ENCODE data around the gene HERC3. TPM values are rescaled to one million over a fixed set of nuclear protein-coding genes. Genes with fewer than 3 reads are reported as not detected.

The HERC3 gene
- total and polyA plus RNA-seq, 10 of the 15 experiments (the other 5 are each of a cell fraction or from before 2014, with no cell fraction given): 0.52 to 18.2 (median 2.8) TPM

DNA sequence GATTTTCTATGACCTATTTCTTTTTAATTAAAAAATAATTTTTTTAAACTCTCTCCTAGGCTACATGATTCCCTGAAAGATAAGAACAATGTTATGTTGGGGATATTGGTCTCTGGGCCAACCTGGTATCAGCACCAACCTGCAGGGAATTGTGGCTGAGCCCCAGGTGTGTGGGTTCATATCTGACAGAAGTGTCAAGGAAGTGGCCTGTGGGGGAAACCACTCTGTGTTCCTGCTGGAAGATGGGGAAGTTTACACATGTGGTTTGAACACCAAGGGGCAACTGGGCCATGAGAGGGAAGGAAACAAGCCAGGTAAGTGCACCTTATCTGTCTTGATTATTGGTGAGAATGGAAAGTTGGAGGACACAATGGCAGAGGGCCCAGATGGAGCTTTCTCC is 13.5 kb downstream of the HERC3 start:
- ChIA-PET POLR2A (no interaction called here), SMC1A (ENCODE audit: uncharacterized antibody, unreplicated experiment) (no interaction called here), CTCF (no interaction called here), RAD21 (ENCODE audit: unreplicated experiment) (no interaction called here)
- no peak overlapping the region for H3K27ac ChIP-seq (ENCODE audit: control insufficient read depth, insufficient read depth)
- intact Hi-C loops (cut with micrococcal nuclease; ENCODE audit: unreplicated experiment): no loop called here
- H2AFZ ChIP-seq (ENCODE audit: control insufficient read depth, low read depth, low read length): no peak overlapping the region
- peaks cover 0 to 2% of the 10 kb centered on the region in 2 experiments; a peak in 2 of 4 replicates for H3K36me3 ChIP-seq (ENCODE audit: control insufficient read depth in 2 of 2, insufficient read depth in 2 of 2, low read length in 1 of 2)
- BruUV-seq (replicated peaks): no TSS peak
- peaks cover 7% of the 10 kb centered on the region; the same call in 1 of the 2 replicates for H3K4me1 ChIP-seq (ENCODE audit: control insufficient read depth, insufficient read depth, low read length)
- H4K20me1 ChIP-seq (ENCODE audit: control insufficient read depth, insufficient read depth): no peaks in the 10 kb centered on the region
- DNase-seq (ENCODE audit: low read depth, low spot score): no peak
- FAIRE-seq: no peak
- in situ Hi-C loops (cut with MboI): no loop called here
- TF ChIP-seq RUNX3 (IDR thresholded peaks at IDR 0.05; ENCODE audit: low read length) (peak; percentile 19; the same call in 1 of the 2 replicates), PAX8 (IDR thresholded peaks at IDR 0.05) (no peak)
- no peak for ATAC-seq
- no peak overlapping the region; the same call in 1 of the 2 replicates for H3K4me2 ChIP-seq (ENCODE audit: control insufficient read depth, insufficient read depth)
- H3K9me3 ChIP-seq (replicated peaks; ENCODE audit: control insufficient read depth, insufficient read depth, low read length): peaks cover 2% of the 10 kb centered on the region; the same call in 1 of the 3 replicates
- H3K27me3 ChIP-seq (replicated peaks in 1 of 2; ENCODE audit: control insufficient read depth in 2 of 2, insufficient read depth in 2 of 2, low read length in 1 of 2): no peaks in the 10 kb centered on the region
- H3K9ac ChIP-seq (ENCODE audit: control insufficient read depth, insufficient read depth, low read length): no peak overlapping the region
- no peaks in the 10 kb centered on the region for H3K79me2 ChIP-seq (ENCODE audit: control insufficient read depth, insufficient read depth, low read length)
- H3K4me3 ChIP-seq: no peak overlapping the region

DNA sequence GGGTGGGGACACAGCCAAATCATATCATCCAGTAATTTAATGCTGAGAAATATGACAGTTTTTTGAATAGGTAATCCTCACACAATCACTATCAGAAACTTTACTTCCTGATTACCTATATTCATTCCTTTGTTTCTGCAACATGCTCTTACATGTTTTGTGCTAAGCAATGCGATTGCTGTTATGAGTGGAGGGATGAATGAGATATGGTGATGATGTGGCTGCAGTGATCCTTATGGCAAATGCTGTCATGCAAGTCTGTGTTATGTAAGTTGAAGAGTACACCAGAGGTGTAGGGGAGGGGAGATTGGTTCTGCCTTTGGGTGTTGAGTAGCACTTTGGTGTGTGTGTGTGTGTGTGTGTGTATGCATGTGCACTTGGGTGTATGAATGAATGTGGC is 14.6 kb downstream of the HERC3 start:
- Histone ChIP-seq H3K9me3 (replicated peaks; ENCODE audit: control insufficient read depth, insufficient read depth, low read length) (peaks cover 2% of the 10 kb centered on the region; the same call in 1 of the 3 replicates), H3K36me3 (ENCODE audit: control insufficient read depth in 2 of 2, insufficient read depth in 2 of 2, low read length in 1 of 2) (peaks cover 0 to 2% of the 10 kb centered on the region in 2 experiments; a peak in 2 of 4 replicates), H3K27ac (ENCODE audit: control insufficient read depth, insufficient read depth) (no peak overlapping the region), H3K4me3 (no peak overlapping the region), H2AFZ (ENCODE audit: control insufficient read depth, low read depth, low read length) (no peak overlapping the region), H3K27me3 (replicated peaks in 1 of 2; ENCODE audit: control insufficient read depth in 2 of 2, insufficient read depth in 2 of 2, low read length in 1 of 2) (no peaks in the 10 kb centered on the region), H3K79me2 (ENCODE audit: control insufficient read depth, insufficient read depth, low read length) (no peaks in the 10 kb centered on the region), H3K4me1 (ENCODE audit: control insufficient read depth, insufficient read depth, low read length) (peaks cover 15% of the 10 kb centered on the region), H3K4me2 (ENCODE audit: control insufficient read depth, insufficient read depth) (no peak overlapping the region), H3K9ac (ENCODE audit: control insufficient read depth, insufficient read depth, low read length) (no peak overlapping the region), H4K20me1 (ENCODE audit: control insufficient read depth, insufficient read depth) (no peaks in the 10 kb centered on the region)
- intact Hi-C loops (cut with micrococcal nuclease; ENCODE audit: unreplicated experiment) (no loop called here), in situ Hi-C loops (cut with MboI) (no loop called here)
- RAD21 ChIA-PET (ENCODE audit: unreplicated experiment): no interaction called here
- TF ChIP-seq IRF4 (IDR thresholded peaks at IDR 0.05; ENCODE audit: low read depth, low read length): no peak
- TF ChIP-seq IKZF2 (IDR thresholded peaks at IDR 0.05): no peak
- TF ChIP-seq NBN (IDR thresholded peaks at IDR 0.05): no peak
- TF ChIP-seq GATAD2B (conservative IDR thresholded peaks at IDR 0.05; ENCODE audit: low read depth): no peak
- TF ChIP-seq, protein P1, sequence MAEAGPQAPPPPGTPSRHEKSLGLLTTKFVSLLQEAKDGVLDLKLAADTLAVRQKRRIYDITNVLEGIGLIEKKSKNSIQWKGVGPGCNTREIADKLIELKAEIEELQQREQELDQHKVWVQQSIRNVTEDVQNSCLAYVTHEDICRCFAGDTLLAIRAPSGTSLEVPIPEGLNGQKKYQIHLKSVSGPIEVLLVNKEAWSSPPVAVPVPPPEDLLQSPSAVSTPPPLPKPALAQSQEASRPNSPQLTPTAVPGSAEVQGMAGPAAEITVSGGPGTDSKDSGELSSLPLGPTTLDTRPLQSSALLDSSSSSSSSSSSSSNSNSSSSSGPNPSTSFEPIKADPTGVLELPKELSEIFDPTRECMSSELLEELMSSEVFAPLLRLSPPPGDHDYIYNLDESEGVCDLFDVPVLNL (IDR thresholded peaks at IDR 0.05; ENCODE audit: low read depth, low read length): no peak
- TF ChIP-seq, protein P2, sequence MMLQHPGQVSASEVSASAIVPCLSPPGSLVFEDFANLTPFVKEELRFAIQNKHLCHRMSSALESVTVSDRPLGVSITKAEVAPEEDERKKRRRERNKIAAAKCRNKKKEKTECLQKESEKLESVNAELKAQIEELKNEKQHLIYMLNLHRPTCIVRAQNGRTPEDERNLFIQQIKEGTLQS (IDR thresholded peaks at IDR 0.05; ENCODE audit: borderline replicate concordance, extremely low read depth, low read depth, low read length): no peak
- no peak for TF ChIP-seq FOS (IDR thresholded peaks at IDR 0.05; ENCODE audit: borderline replicate concordance, extremely low read depth, insufficient read length)
- TF ChIP-seq POLR2AphosphoS5 (IDR thresholded peaks at IDR 0.05; ENCODE audit: low read length): no peak
- no peak for TF ChIP-seq RAD51 (IDR thresholded peaks at IDR 0.05)
- ATAC-seq (no peak), DNase-seq (ENCODE audit: low read depth, low spot score) (no peak), FAIRE-seq (no peak)
- SMC1A ChIA-PET (ENCODE audit: uncharacterized antibody, unreplicated experiment): interaction anchor here (1.2 kb wide), 1 partner anchor 417 kb away, joined by 3 read pairs; no protein-coding TSS in a partner anchor
- 94% methylated on average over 1 of the region's 1 CpG for WGBS (ENCODE audit: insufficient coverage, insufficient replicate concordance, low lambda C conversion rate, missing lambda C conversion rate)
- CTCF ChIA-PET: no interaction called here
- no TSS peak for BruUV-seq (replicated peaks)
- POLR2A ChIA-PET: no interaction called here
